Astrocyte of the spinal cord (primary cell): ENCODE data around the gene KHDC1L.
A peak's percentile ranks its signal among the peaks of the same experiment; 100 is the strongest.
"Not testable (repeated sequence)": the region's sequence is repeated elsewhere in the genome, so short reads cannot be mapped to it uniquely, and the experiment has no call there.

ENCODE experiments used
- DNase-seq: peaks from one replicate; pipeline ENCODE4 v3.0.0; 2011; ENCODE audit warnings: low read depth, low spot score
- H3K4me3 ChIP-seq: 2 replicates; pipeline ENCODE4 v1.5.1; 2011; ENCODE audit warnings: low read depth, mild to moderate bottlenecking, low read length, moderate library complexity
- in situ Hi-C: cut with HindIII; loops from 2 replicates; pipeline ENCODE4 v1.10.0; 2017; ENCODE audit warnings: low sequenced_read_pairs
- TF ChIP-seq, protein P1 (sequence below): IDR thresholded peaks from 2 replicates; pipeline ENCODE4 v1.5.1; 2012; ENCODE audit warnings: low read depth, mild to moderate bottlenecking, low read length, inconsistent platforms

Gene KHDC1L

DNA sequence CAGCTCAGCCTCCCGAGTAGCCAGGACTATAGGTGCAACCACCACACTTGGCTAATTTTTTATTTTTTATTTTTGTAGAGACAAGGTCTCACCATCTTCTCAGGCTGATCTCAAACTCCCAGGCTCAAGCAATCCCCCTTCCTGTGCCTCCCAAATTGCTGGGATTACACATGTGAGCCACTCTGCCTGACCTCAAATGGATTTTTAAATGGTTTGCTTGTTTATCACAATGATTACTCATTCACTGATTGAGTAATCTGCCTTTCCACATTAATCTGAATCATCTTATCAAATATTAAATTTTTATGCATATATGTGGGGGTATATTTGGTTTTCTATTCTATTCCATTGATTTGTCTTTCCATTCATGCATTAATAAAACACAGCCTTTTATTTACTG, 9.4 kb upstream of the KHDC1L start:
- no peak overlapping the region for H3K4me3 ChIP-seq
- TF ChIP-seq, protein P1, sequence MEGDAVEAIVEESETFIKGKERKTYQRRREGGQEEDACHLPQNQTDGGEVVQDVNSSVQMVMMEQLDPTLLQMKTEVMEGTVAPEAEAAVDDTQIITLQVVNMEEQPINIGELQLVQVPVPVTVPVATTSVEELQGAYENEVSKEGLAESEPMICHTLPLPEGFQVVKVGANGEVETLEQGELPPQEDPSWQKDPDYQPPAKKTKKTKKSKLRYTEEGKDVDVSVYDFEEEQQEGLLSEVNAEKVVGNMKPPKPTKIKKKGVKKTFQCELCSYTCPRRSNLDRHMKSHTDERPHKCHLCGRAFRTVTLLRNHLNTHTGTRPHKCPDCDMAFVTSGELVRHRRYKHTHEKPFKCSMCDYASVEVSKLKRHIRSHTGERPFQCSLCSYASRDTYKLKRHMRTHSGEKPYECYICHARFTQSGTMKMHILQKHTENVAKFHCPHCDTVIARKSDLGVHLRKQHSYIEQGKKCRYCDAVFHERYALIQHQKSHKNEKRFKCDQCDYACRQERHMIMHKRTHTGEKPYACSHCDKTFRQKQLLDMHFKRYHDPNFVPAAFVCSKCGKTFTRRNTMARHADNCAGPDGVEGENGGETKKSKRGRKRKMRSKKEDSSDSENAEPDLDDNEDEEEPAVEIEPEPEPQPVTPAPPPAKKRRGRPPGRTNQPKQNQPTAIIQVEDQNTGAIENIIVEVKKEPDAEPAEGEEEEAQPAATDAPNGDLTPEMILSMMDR, result no peak
- peak; percentile 3 for DNase-seq
- in situ Hi-C loops, result no loop called here

DNA sequence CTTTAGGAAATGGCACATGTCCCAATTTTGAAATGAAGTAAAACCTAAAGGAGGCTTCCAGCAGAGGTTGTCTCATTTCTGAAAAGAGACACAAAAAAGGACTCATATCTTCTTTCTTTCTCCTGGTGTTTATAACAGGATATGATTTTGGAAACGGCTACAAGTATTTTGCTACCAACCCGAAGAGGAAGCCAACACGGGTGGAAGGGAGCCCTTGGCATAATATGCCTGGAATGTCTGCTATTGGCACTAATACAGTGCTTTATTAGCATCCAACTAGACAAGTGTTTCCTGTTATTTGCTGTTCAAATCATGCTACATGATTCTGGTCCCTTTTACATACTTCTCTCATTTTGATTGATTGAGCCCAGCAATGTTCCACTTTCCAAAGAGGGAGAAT, 8.7 kb upstream of the KHDC1L start:
- in situ Hi-C loops, H3K4me3 ChIP-seq, DNase-seq: not testable (repeated sequence)

DNA sequence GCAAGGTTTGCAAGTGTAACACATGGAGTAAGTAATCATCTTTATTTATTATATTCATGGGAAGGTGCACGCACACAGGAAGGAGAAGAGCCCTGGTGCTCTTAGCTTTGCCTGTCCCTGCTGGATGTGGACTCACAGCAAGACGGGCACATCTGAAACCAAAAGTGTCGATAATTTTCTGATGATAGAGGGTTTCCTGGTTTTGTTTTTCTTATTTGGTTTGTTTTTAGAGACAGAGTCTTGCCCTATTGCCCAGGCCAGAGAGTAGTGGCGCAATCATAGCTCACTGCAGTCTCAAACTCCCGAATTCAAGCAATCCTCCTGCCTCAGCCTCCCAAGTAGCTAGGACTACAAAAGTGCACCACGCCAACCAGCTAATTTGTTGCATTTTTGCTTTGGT, 7.8 kb upstream of the KHDC1L start:
- TF ChIP-seq, protein P1, result no peak
- no peak for DNase-seq
- H3K4me3 ChIP-seq, result no peak overlapping the region
- in situ Hi-C loops, result no loop called here

DNA sequence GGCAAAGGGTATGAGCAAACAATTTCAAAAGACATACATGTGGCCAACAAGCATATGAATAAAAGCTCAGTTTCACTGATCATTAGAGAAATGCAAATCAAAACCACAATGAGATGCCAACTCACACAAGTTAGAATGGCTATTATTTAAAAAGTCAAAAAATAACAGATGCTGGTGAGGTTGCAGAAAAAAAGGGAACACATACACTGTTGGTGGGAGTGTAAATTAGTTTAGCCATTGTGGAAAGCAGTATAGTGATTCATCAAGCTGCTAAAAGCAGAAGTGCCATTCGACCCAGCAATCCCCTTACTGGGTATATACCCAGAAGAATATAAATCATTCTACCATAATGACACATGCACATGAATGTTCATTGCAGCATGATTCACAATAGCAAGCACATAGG, 6.7 kb upstream of the KHDC1L start:
- TF ChIP-seq, protein P1, result no peak
- DNase-seq, result no peak
- in situ Hi-C loops, result no loop called here
- no peak overlapping the region for H3K4me3 ChIP-seq

DNA sequence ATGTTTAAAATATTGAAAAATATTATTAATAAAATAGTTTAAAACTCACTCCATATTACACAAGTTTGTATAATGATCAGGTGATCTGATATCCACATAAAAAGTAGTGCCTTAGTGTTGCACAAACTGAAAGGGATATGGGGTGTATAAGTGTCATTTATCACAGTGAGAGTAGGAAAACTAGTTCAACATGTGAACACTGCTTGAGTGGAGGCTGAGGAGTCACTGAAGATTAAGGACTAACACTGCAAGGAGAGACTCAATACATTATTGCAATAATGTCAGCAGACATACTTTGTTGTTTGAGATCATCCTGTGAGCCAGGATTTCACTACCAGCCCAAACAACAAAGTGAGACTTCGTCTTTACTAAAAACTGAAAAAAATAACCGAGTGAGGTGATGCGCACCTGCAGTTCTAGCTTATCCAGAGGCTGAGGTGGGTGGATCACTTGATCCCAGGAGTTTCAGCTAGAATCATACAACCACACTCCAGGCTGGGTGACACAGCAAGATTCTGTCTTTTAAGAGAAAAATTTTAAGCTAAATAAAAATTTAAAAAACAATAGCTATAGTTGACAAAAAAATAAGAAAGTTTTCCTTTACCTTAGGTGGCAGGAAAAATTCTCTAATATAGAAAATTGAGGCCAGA, 2.4 kb upstream of the KHDC1L start:
- in situ Hi-C loops, result no loop called here
- no peak for DNase-seq
- TF ChIP-seq, protein P1, result no peak
- H3K4me3 ChIP-seq, result no peak overlapping the region

DNA sequence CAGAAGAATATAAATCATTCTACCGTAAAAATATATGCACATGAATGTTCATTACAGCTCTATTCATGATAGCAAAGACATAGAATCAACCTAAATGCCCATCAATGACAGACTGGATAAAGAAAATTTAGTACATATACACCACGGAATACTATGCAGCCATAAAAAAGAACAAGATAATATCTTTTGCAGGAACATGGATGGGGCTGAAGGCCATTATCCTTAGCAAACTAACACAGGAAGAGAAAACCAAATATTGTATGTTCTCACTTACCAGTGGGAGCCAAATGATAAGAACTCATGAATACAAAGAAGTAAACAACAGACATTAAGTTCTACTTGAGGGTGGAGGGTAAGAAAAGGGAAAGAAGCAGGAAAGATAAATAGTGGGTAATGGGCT, 8.4 kb downstream of the KHDC1L start:
- H3K4me3 ChIP-seq, result no peak overlapping the region
- in situ Hi-C loops, result no loop called here
- TF ChIP-seq, protein P1, result no peak
- DNase-seq, result no peak

DNA sequence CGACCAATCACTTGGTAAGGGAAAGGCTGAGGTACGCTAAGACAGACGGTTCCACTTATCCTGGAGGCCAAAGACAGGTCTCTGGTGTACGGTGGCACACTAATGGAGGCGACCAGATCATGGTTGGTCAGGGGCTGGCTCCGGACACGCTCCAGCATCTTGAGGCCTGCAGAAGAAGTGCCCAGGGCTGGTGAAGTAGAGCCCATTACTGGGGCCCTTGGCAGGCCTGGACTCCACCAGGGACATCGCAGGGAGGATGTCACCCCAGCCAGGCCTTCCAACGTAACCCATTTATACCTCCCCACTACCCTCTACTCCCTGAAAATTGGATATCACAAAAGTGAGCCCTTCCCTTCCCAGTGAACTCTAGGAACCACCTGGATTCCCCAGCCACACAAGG, 16.2 kb downstream of the KHDC1L start:
- H3K4me3 ChIP-seq, result no peak overlapping the region
- no peak for DNase-seq
- TF ChIP-seq, protein P1, result no peak
- in situ Hi-C loops, result no loop called here
